ENCODE data around the gene NXPH3.

- TF ChIP-seq CTCF (IDR thresholded peaks at IDR 0.05; ENCODE audit: low read length): peak; percentile 99
- TF ChIP-seq EZH2 (optimal IDR thresholded peaks at IDR 0.05; ENCODE audit: low read depth, low read length): no peak
Measured at GRCh38 chr17:49556223-49556943, 19.3 kb upstream of the NXPH3 start.
